MM.1S (cell line): ENCODE results near the gene SLC38A6.

ENCODE experiments used
- DNase-seq: peaks from one replicate; pipeline ENCODE4 v3.0.0-alpha.2; 2015
- H2AFZ ChIP-seq: fragments of 300-600 bp; sonication (generic); 2 replicates; pipeline ENCODE4 v1.6.0; 2016; ENCODE audit warnings: antibody characterized with exemption, low read length
- H3F3A ChIP-seq: fragments of 300-600 bp; sonication (generic); 2 replicates; pipeline ENCODE4 v1.6.1; 2016; ENCODE audit warnings: mild to moderate bottlenecking, antibody characterized with exemption, low read length, moderate library complexity, mixed read lengths; ENCODE audit not compliant: insufficient read depth
- H3K27ac ChIP-seq: fragments of 300-600 bp; sonication (generic); 2 replicates; pipeline ENCODE4 v1.5.1; 2016; ENCODE audit warnings: mild to moderate bottlenecking, low read length
- H3K27me3 ChIP-seq: fragments of 300-600 bp; sonication (generic); replicated peaks from 2 replicates; pipeline ENCODE4 v1.6.0; 2016; ENCODE audit warnings: low read length; ENCODE audit not compliant: insufficient read depth
- H3K36me3 ChIP-seq: fragments of 300-600 bp; sonication (generic); replicated peaks from 2 replicates; pipeline ENCODE4 v1.6.1; 2016; ENCODE audit warnings: mild to moderate bottlenecking, low read length, mixed read lengths; ENCODE audit not compliant: insufficient read depth
- H3K4me1 ChIP-seq: fragments of 300-600 bp; sonication (generic); 2 replicates; pipeline ENCODE4 v1.6.1; 2016; ENCODE audit warnings: low read length, mixed read lengths
- H3K4me2 ChIP-seq: fragments of 300-600 bp; sonication (generic); 2 replicates; pipeline ENCODE4 v1.6.0; 2016; ENCODE audit warnings: low read depth, low read length
- H3K4me3 ChIP-seq: fragments of 300-600 bp; sonication (generic); 2 replicates; pipeline ENCODE4 v1.5.1; 2016; ENCODE audit warnings: low read length, mixed read lengths
- H3K79me2 ChIP-seq: fragments of 300-600 bp; sonication (generic); 2 replicates; pipeline ENCODE4 v1.6.1; 2016; ENCODE audit warnings: mixed run types, low read length, mixed read lengths
- H3K9ac ChIP-seq: fragments of 300-600 bp; sonication (generic); 2 replicates; pipeline ENCODE4 v1.6.1; 2016; ENCODE audit warnings: low read length, mixed read lengths
- H3K9me2 ChIP-seq: fragments of 300-600 bp; sonication (generic); replicated peaks from 2 replicates; pipeline ENCODE4 v1.6.1; 2016; ENCODE audit warnings: mild to moderate bottlenecking, low read length, mixed read lengths; ENCODE audit not compliant: insufficient read depth
- H3K9me3 ChIP-seq: fragments of 300-600 bp; sonication (generic); replicated peaks from 2 replicates; pipeline ENCODE4 v1.6.1; 2016; ENCODE audit warnings: mild to moderate bottlenecking, low read length, mixed read lengths; ENCODE audit not compliant: insufficient read depth
- H4K20me1 ChIP-seq: fragments of 300-600 bp; sonication (generic); 2 replicates; pipeline ENCODE4 v1.6.1; 2016; ENCODE audit warnings: mild to moderate bottlenecking, low read length, moderate library complexity, mixed read lengths; ENCODE audit not compliant: insufficient read depth
- EZH2 ChIP-seq: fragments of 300-600 bp; sonication (generic); optimal IDR thresholded peaks from 2 replicates; pipeline ENCODE3; 2017; ENCODE audit warnings: low read depth, mild to moderate bottlenecking, antibody characterized with exemption, low read length, mixed read lengths
- EZH2phosphoT487 ChIP-seq: fragments of 300-600 bp; sonication (generic); IDR thresholded peaks from 2 replicates; pipeline ENCODE4 v1.6.1; 2018; ENCODE audit warnings: antibody characterized with exemption, low read length
- TF ChIP-seq, protein P1 (sequence below): fragments of 300-600 bp; sonication (generic); IDR thresholded peaks from 2 replicates; pipeline ENCODE4 v1.5.1; 2016; ENCODE audit warnings: antibody characterized with exemption, low read length, mixed read lengths

Gene SLC38A6

DNA sequence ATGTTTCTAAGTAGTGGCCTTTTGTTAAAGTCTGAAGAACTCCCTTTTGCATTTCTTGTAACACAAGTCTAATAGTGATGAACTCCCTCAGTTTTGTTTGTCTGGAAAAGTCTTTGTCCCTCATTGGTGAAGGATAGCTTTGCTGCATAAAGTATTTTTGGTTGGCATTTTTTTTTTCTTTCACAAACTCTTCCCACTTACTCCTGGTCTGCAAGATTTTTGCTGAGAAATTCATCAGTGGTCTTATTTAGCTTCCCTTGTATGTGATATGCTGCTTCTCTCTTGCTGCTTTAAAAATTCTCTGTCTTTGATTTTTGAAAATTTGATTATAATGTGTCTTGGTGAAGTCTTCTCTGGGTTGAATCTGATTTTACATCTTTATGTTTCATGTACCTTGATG is 22.9 kb upstream of the SLC38A6 start:
- no peak for TF ChIP-seq EZH2phosphoT487
- no peak for TF ChIP-seq EZH2
- TF ChIP-seq, protein P1, sequence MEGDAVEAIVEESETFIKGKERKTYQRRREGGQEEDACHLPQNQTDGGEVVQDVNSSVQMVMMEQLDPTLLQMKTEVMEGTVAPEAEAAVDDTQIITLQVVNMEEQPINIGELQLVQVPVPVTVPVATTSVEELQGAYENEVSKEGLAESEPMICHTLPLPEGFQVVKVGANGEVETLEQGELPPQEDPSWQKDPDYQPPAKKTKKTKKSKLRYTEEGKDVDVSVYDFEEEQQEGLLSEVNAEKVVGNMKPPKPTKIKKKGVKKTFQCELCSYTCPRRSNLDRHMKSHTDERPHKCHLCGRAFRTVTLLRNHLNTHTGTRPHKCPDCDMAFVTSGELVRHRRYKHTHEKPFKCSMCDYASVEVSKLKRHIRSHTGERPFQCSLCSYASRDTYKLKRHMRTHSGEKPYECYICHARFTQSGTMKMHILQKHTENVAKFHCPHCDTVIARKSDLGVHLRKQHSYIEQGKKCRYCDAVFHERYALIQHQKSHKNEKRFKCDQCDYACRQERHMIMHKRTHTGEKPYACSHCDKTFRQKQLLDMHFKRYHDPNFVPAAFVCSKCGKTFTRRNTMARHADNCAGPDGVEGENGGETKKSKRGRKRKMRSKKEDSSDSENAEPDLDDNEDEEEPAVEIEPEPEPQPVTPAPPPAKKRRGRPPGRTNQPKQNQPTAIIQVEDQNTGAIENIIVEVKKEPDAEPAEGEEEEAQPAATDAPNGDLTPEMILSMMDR, result no peak
- no peak for DNase-seq
- Histone ChIP-seq H3K9me2 (no peaks in the 10 kb centered on the region), H3K9ac (no peak overlapping the region), H3K36me3 (no peaks in the 10 kb centered on the region), H4K20me1 (no peaks in the 10 kb centered on the region), H3K27ac (no peak overlapping the region), H2AFZ (no peak overlapping the region), H3F3A (no peaks in the 10 kb centered on the region), H3K9me3 (no peaks in the 10 kb centered on the region), H3K4me2 (no peak overlapping the region), H3K4me3 (no peak overlapping the region), H3K27me3 (no peaks in the 10 kb centered on the region), H3K4me1 (no peaks in the 10 kb centered on the region), H3K79me2 (no peaks in the 10 kb centered on the region)

DNA sequence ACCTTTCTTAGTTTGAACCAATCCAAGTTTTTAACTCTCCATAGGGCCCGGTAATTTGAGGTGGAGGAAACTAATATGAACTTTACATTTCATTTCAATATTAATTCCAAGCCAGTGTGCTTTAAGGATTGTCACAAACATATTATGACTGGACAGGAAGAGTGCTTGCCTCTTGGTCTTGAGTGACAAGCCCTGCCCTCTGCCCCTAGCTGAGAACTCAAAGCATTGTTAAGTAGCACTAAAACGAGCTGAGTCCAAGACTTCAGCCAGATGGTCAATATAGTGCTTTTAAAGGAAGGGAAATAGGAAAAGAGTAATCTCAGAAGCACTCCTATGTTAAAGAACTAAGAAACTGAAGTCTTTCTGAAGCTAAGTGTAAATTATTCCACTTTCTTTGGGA is 17.3 kb upstream of the SLC38A6 start:
- no peaks in the 10 kb centered on the region for H3K27me3 ChIP-seq
- no peak for DNase-seq
- H3K79me2 ChIP-seq, result no peaks in the 10 kb centered on the region
- H4K20me1 ChIP-seq, result no peaks in the 10 kb centered on the region
- H3K4me3 ChIP-seq, result no peak overlapping the region
- H2AFZ ChIP-seq, result no peak overlapping the region
- H3K9me2 ChIP-seq, result no peaks in the 10 kb centered on the region
- H3K9me3 ChIP-seq, result no peaks in the 10 kb centered on the region
- H3K36me3 ChIP-seq, result no peaks in the 10 kb centered on the region
- TF ChIP-seq EZH2phosphoT487 (no peak), EZH2 (no peak)
- TF ChIP-seq, protein P1, result no peak
- no peak overlapping the region for H3K9ac ChIP-seq
- no peak overlapping the region for H3K4me2 ChIP-seq
- no peaks in the 10 kb centered on the region for H3F3A ChIP-seq
- H3K27ac ChIP-seq, result no peak overlapping the region
- no peaks in the 10 kb centered on the region for H3K4me1 ChIP-seq

DNA sequence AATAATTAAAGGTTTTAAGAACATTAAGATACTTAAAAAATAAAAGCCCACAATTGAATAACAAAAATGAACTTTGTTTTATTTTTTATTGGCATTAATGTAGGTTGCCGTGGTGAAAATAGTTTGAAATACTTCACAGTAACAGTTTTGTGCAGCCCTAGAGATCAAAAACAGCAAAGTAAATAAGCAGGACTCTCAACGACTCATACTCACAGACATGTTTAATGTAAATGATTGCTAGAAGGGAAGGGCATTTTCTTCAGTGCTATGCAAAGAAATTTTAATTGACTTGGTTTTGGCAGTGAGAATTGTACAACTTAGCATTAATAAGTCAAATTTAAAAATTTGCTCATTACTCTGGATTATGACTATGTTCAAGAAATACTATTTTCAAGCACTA is 16.1 kb upstream of the SLC38A6 start:
- H3K36me3 ChIP-seq, result no peaks in the 10 kb centered on the region
- no peak for DNase-seq
- H3K27me3 ChIP-seq, result no peaks in the 10 kb centered on the region
- no peaks in the 10 kb centered on the region for H4K20me1 ChIP-seq
- H3K79me2 ChIP-seq, result no peaks in the 10 kb centered on the region
- H3K9me3 ChIP-seq, result no peaks in the 10 kb centered on the region
- no peak overlapping the region for H2AFZ ChIP-seq
- no peaks in the 10 kb centered on the region for H3K4me1 ChIP-seq
- H3K27ac ChIP-seq, result no peak overlapping the region
- H3F3A ChIP-seq, result no peaks in the 10 kb centered on the region
- H3K9ac ChIP-seq, result no peak overlapping the region
- H3K9me2 ChIP-seq, result no peaks in the 10 kb centered on the region
- no peak overlapping the region for H3K4me3 ChIP-seq
- no peak overlapping the region for H3K4me2 ChIP-seq
- TF ChIP-seq, protein P1, result no peak
- TF ChIP-seq EZH2, result no peak
- no peak for TF ChIP-seq EZH2phosphoT487
